Brain pericyte (primary cell): ENCODE results near the gene CMTM1.
A peak's percentile ranks its signal among the peaks of the same experiment; 100 is the strongest.

Source experiments
- DNase-seq: peaks from one replicate; pipeline ENCODE4 v3.0.0-alpha.2; 2012; ENCODE audit warnings: low read depth, low spot score

The CMTM1 gene

GRCh38 chr16:66538910-66539309, 27.3 kb upstream of the CMTM1 start:
- no peak for DNase-seq

DNA sequence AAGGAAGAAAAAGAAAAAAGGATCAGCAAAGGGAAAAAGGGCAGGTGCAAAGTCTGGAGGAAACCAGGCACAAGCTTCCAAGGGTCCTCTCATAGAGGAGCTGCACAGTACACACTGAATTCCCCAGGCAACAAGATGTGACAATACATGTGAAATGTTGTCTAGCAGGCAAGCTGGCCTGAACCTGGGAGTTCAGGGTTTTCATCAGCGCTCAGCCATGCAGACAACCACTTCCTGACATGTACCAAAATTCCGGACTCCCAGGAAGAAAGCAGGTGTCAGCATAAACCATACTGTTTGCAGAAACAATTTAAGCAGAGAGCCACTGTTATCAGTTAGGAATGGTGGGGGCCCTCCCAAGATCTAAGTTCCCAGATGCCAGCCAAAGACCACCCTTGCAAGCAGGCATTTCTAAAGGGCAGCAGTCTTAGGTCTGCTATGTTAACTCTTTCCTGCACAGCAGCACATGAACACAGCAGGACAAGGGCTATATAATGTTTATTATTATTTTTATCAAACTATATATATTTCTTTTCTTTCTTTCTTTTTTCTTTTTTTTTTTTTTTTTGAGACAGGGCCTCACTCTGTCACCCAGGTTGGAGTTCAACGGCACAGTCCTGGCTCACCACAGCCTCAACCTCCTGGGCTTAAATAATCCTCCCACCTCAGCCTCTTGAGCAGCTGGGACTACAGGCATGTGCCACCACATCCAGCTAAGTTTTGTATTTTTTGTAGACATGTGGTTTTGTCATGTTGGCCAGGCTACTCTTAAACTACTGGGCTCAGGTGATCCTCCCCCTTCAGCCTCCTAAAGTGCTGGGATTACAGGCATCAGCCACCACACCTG, 26.4 kb upstream of the CMTM1 start:
- DNase-seq = no peak

- no peak for DNase-seq
These were observed 24.6 kb upstream of the CMTM1 start for GRCh38 chr16:66541388-66542355.

- DNase-seq = no peak
These were observed 23.8 kb upstream of the CMTM1 start for GRCh38 chr16:66542396-66542795.

DNA sequence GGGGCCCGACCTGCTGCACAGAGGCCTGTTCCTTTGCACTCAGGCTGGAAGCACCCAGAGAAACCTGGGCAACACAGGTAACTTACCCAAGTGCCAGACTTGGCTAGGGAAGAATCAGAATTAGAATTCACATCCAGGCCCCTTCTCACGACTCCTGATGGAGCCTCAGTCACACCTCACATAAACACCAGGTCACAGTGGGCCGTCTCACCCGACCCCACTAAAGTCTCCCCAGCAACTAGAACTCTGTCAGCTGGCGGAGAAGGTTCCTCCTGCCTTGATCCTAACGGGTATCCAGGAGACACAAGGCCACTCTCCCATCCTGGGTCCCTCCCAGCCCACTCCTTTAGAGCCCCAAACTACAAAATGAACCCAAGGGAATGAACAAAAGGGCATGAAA, 22.7 kb upstream of the CMTM1 start:
- DNase-seq = no peak

GRCh38 chr16:66544016-66544757, 22.1 kb upstream of the CMTM1 start:
- no peak for DNase-seq

GRCh38 chr16:66547101-66547989, 18.9 kb upstream of the CMTM1 start:
- DNase-seq = no peak

DNA sequence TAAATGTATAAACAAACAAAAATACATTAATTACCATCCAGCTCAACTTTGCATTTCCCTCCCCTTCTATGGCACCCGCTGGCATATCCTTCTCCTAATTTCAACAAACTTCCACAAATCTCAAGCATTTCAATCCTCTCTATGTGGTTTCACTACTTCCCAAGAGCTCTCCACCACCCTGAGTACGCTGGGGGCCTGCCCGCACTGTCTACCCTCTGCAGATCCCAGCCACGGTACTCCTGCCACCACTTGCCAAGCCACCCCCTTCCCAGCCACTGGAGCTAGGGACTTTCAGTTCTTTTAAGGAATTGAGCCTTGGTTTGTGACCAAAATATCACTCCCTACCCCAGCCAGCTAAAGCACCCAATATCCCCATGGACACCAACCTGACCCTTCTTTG, 18.2 kb upstream of the CMTM1 start:
- DNase-seq = no peak

- no peak for DNase-seq
These were observed 17.4 kb upstream of the CMTM1 start for GRCh38 chr16:66548868-66549267.

- no peak for DNase-seq
These were observed 16.7 kb upstream of the CMTM1 start, which contains the start of gene TK2 for GRCh38 chr16:66549284-66550131. TSS of gene TK2 (minus strand) at chr16:66550122. CDS start at chr16:66550061, 61 bp downstream.

DNA sequence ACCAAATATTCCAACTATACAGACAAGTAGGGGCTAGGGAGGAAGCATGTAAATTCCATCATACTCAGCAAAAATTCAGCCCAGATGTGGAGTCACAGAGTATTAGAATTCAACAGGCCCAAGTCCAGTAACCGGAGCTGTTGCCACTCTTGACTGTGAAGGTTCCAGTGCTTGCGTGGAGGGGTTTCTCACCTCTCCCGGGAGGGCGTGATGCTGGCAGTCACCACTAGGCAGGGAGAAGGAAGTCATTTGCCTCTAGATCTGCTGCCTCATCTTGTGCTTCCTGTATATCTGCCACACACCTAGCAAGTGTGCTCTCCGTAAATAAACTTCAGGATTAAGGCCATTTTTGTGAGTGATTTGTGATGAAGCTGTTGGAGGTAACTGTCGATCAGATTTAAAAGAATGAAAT, 14.9 kb upstream of the CMTM1 start:
- DNase-seq = no peak

DNA sequence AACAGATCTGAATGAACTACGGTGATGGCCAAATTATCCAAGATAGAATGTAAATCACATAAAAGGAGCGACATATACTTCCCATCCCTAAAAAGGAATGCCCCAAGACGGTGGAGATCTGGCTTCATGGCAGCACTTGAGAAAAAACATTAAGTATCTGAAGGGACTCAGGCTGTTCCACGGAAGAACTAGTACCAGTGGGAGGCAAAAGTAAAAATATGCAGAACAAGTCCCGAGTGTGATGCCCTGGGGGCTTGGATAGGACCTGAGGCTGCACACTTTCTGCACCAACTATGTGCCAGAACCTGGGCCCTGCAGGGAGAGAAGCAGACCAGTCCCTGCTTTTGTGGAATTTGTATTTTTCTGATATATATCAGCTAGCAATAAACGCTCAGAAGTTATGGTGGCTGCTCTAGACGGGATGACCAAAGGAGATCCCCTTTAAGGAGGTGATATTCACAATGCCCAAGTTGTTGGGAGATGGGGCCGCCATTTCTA, 14.4 kb upstream of the CMTM1 start:
- no peak for DNase-seq

DNA sequence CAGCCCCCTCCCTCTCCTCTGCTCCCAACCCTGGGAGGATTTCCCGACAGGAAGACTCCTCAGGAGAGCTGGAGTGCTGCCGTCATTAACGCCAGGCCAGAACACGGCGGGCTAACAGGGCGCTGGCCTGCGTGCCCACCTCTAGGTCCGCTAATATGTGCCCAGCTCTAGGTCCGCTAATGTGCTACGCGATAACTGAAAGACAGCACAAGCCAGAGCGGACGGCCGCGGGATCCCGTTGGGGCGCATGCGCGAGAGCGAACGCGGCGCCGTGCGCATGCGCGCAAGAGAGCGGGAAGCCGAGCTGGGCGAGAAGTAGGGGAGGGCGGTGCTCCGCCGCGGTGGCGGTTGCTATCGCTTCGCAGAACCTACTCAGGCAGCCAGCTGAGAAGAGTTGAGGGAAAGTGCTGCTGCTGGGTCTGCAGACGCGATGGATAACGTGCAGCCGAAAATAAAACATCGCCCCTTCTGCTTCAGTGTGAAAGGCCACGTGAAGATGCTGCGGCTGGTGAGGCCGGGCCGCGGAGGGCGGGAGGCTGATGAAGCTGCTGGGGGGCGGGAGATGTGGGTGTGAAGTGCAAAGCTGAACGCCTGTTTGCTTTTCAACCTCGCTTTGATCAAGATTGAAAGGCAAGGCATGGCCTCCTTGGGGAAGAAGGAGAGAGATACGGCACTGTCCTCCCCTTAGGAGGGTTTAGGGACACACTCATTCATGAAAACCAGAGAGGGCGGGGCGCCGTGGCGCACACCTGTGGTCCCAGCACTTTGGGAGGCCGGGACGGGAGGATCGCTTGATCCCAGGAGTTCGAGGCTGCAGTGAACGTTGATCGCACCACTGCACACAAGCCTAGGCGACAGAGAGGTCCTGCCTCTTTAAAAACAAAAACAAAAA, 13.7 kb upstream of the CMTM1 start, which contains the start of gene CKLF:
Gene CKLF (plus strand): TSS at position 291 of the 892 bp plus-strand sequence. CDS start 140 bp downstream, at position 431.
- DNase-seq = peak; percentile 85

DNA sequence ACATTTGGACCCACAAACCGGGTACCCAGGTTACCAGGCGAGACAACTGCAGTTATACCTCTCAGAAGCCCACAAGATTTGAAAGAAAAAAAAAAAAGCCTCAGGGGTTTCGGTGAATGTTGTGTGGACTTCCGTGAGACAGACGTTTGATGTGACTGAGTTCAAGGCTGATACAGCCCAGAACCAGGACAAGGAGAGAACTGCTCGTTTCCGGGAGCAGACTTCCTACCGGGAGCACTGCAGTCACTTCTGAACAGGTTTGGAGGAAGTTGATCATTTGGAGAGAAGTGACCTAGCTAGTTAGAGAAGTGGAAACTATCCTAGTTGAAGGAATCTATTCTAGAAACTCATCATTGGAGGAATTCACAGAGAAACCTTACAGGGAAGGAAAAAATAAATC, 13.0 kb upstream of the CMTM1 start:
- no peak for DNase-seq

DNA sequence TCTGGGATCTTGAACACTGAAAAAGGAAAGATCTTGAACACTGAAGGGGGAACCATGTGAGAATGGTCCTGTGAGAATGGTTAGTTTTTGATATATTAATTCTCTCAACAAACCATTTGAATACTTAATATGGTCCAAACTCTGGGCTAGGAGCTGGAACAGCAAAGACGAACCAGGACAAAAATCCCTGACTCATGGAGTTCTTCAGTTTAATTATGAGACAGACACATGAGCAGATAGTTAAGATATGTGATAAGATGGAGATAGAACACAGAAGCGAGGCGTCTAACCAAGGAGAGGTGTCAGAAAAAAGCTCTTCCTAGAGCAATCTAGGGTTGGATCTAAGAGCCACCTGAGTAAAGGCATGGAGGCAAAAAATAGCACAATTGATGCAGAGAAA, 12.2 kb upstream of the CMTM1 start:
- no peak for DNase-seq

GRCh38 chr16:66554495-66554894, 11.7 kb upstream of the CMTM1 start:
- no peak for DNase-seq

GRCh38 chr16:66560107-66560506, 6.1 kb upstream of the CMTM1 start:
- no peak for DNase-seq

DNA sequence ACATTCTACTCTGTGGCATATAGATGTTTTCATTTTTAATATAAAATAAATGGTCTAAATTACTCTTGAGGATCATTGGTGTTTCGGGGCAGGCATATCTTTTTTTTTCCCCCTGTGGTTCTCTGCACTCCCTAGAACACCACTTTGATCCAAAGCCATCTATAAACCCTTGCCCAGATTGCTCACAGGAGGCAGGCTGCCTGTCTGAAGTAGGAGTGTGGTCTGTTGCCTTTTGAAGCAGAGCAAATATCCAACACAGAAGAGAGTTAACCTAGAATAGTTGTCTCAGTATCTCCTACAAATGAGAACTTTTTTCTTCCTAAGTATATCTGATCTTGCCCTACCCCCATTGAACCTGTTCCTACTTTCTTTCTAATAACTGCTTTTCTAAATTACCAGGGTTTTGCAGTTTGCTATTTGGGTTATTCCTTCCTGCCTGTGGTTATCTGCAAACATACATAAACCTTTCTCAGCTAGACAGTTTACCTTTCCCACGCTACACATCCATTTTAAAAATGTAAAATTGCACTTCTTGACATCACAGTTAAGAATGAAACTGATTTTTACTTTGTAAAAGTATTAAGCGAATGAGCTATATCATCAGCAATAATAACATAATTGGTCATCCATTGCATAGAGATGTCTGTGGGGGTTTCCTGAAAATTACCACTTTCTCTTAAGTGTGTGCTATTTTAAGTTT, 4.7 kb upstream of the CMTM1 start:
- DNase-seq = no peak
